A549 (cell line): ENCODE measurements around the gene AQP6. TPM values are rescaled to one million over a fixed set of nuclear protein-coding genes. Genes with fewer than 3 reads are reported as not detected.
A peak's percentile ranks its signal among the peaks of the same experiment; 100 is the strongest.

Experiments
- ATAC-seq, 2 experiments: fragments of 200-7000 bp in 1 of 2; fragments of >200 bp in 1 of 2; cut with Nextera tagmentation in 1 of 2; cut with Tn5 transposase in 1 of 2; 3 replicates each; pipeline versions ENCODE4 v1.8.0 to v1.9.1; 2018 to 2020; ENCODE audit warnings: mild to moderate bottlenecking in 1 of 2, moderate library complexity in 1 of 2
- CTCF ChIA-PET: fragments of 300-600 bp; sonication (Branson Sonifier 250); formaldehyde crosslinking; extraction: SDS; loops from one replicate; lab custom pipeline; 2021; ENCODE audit warnings: antibody characterized with exemption, inconsistent platforms; lab: Yijun Ruan, JAX
- POLR2A ChIA-PET: fragments of 350-600 bp; formaldehyde crosslinking; extraction: SDS; loops from one replicate; lab custom pipeline; 2021; ENCODE audit warnings: antibody characterized with exemption, inconsistent platforms; lab: Yijun Ruan, JAX
- DNase-seq, 2 experiments: peaks; one replicate each; pipeline versions ENCODE4 v3.0.0 to v3.0.0-alpha.2; 2011 to 2016; ENCODE audit warnings: low read depth in 1 of 2, low spot score in 1 of 2
- FAIRE-seq: peaks from 2 replicates; lab custom pipeline; 2011; peaks lifted over from hg19 to GRCh38; lab: Jason Lieb, UNC
- H3K27ac ChIP-seq, 2 experiments: fragments of >200 bp; sonication (Bioruptor Twin); formaldehyde crosslinking; 3 replicates each; pipeline ENCODE4 v1.5.1; 2016 to 2017
- H3K4me1 ChIP-seq: fragments of >200 bp; sonication (Bioruptor Twin); formaldehyde crosslinking; 3 replicates; pipeline ENCODE4 v1.6.1; 2016
- H3K4me2 ChIP-seq: fragments of >200 bp; sonication (Bioruptor Twin); formaldehyde crosslinking; 3 replicates; pipeline ENCODE4 v1.6.1; 2016
- H3K4me3 ChIP-seq: fragments of >200 bp; sonication (Bioruptor Twin); formaldehyde crosslinking; 3 replicates; pipeline ENCODE4 v1.5.1; 2016
- H3K9me3 ChIP-seq: fragments of >200 bp; sonication (Bioruptor Twin); formaldehyde crosslinking; 3 replicates; pipeline ENCODE4 v1.6.1; 2016
- BCL3 ChIP-seq: fragments of >200 bp; sonication (Bioruptor Twin); formaldehyde crosslinking; IDR thresholded peaks from 3 replicates; pipeline ENCODE4 v1.6.1; 2016
- CEBPB ChIP-seq, 2 experiments: fragments of >200 bp in 1 of 2; sonication (Bioruptor Twin) in 1 of 2; formaldehyde crosslinking in 1 of 2; IDR thresholded peaks; 2 replicates each; pipeline ENCODE4 v1.6.1; 2012 to 2016
- CHD2 ChIP-seq: fragments of 150-350 bp; IDR thresholded peaks from 2 replicates; pipeline ENCODE4 v1.6.1; 2014; ENCODE audit warnings: low read length; ENCODE audit not compliant: partially characterized antibody
- CHD4 ChIP-seq: fragments of 200-600 bp; sonication (generic); IDR thresholded peaks from 2 replicates; pipeline ENCODE4 v1.6.1; 2016; ENCODE audit warnings: antibody characterized with exemption, mild to moderate bottlenecking, borderline replicate concordance
- EHMT2 ChIP-seq: fragments of 200-600 bp; sonication (generic); IDR thresholded peaks from 2 replicates; pipeline ENCODE4 v1.6.1; 2016; ENCODE audit warnings: antibody characterized with exemption, low read depth, mild to moderate bottlenecking, moderate library complexity
- GATA3 ChIP-seq: IDR thresholded peaks from 2 replicates; pipeline ENCODE4 v1.6.1; 2012; ENCODE audit warnings: borderline replicate concordance
- HEYL ChIP-seq: fragments of 250-450 bp; sonication (Bioruptor Pico); IDR thresholded peaks from 2 replicates; pipeline ENCODE4 v1.8.0; 2021; ENCODE audit warnings: mild to moderate bottlenecking, moderate library complexity
- MAFK ChIP-seq: fragments of 450-650 bp; IDR thresholded peaks from 2 replicates; pipeline ENCODE4 v1.6.1; 2014; ENCODE audit not compliant: partially characterized antibody
- RAD21 ChIP-seq, 2 experiments: fragments of >200 bp in 1 of 2; sonication (Bioruptor Twin) in 1 of 2; formaldehyde crosslinking in 1 of 2; IDR thresholded peaks in 1 of 2; conservative IDR thresholded peaks in 1 of 2; 2 replicates in 1 of 2; 3 replicates in 1 of 2; pipeline ENCODE4 v1.6.1; 2012 to 2018; ENCODE audit warnings: inconsistent platforms in 1 of 2
- RARB ChIP-seq: fragments of 250-450 bp; sonication (Bioruptor Pico); IDR thresholded peaks from 2 replicates; pipeline ENCODE4 v1.8.0; 2021; ENCODE audit warnings: mild to moderate bottlenecking, moderate library complexity
- RCOR1 ChIP-seq: fragments of 150-350 bp; IDR thresholded peaks from 2 replicates; pipeline ENCODE4 v1.6.1; 2014; ENCODE audit warnings: antibody characterized with exemption, low read length, low read depth
- ZNF302 ChIP-seq: fragments of 250-450 bp; sonication (Bioruptor Pico); IDR thresholded peaks from 2 replicates; pipeline ENCODE4 v1.9.0; 2021; ENCODE audit warnings: inconsistent platforms, mild to moderate bottlenecking, moderate library complexity
- WGBS: methylation state at CpG from one replicate; pipeline ENCODE4 v1.1.6; 2017; ENCODE audit errors: missing lambda C conversion rate; 5-methylcytosine and 5-hydroxymethylcytosine counted together
- polyA plus RNA-seq, 4 experiments: library from polyadenylated mRNA; depleted of rRNA in 3 of 4; stranded (reverse); fragments of >200 nt; fragmentation: RNase III in 1 of 4; extraction: RNeasy Plus Mini Kit Qiagen cat#74134 plus additional on column Dnase treatment in 1 of 4; gene quantifications; 2 replicates in 3 of 4; 3 replicates in 1 of 4; pipeline ENCODE4 v1.2.3, GENCODE V29; 2011 to 2017
- TF ChIP-seq, protein P1 (sequence below): fragments of >200 bp; sonication (Bioruptor Twin); formaldehyde crosslinking; IDR thresholded peaks from 3 replicates; pipeline ENCODE4 v1.5.1; 2016
- TF ChIP-seq, protein P2 (sequence below): fragments of 250-450 bp; sonication (Bioruptor Pico); IDR thresholded peaks from 2 replicates; pipeline ENCODE4 v1.5.0; 2021; ENCODE audit warnings: mild to moderate bottlenecking, moderate library complexity, borderline replicate concordance
- TF ChIP-seq, protein P3 (sequence below): IDR thresholded peaks from 2 replicates; pipeline ENCODE4 v1.6.1; 2012; ENCODE audit warnings: low read depth, borderline replicate concordance

AQP6 gene
- polyA plus RNA-seq, 2 of the 4 experiments (the other 2 are of a cell fraction): 0.05 TPM; not detected in 1

- 93% methylated on average over 10 of the region's 10 CpGs for WGBS
- TF ChIP-seq ZNF302 (CRISPR knock-in tag) (no peak), EHMT2 (no peak), RAD21 (conservative IDR thresholded peaks at IDR 0.05 in 1 of 2, IDR thresholded peaks at IDR 0.05 in 1 of 2) (no peak), HEYL (CRISPR knock-in tag) (no peak), CHD4 (no peak), CEBPB (IDR thresholded peaks at IDR 0.05) (no peak), BCL3 (no peak), RCOR1 (no peak), GATA3 (no peak), CHD2 (no peak), MAFK (no peak)
- TF ChIP-seq, protein P1, sequence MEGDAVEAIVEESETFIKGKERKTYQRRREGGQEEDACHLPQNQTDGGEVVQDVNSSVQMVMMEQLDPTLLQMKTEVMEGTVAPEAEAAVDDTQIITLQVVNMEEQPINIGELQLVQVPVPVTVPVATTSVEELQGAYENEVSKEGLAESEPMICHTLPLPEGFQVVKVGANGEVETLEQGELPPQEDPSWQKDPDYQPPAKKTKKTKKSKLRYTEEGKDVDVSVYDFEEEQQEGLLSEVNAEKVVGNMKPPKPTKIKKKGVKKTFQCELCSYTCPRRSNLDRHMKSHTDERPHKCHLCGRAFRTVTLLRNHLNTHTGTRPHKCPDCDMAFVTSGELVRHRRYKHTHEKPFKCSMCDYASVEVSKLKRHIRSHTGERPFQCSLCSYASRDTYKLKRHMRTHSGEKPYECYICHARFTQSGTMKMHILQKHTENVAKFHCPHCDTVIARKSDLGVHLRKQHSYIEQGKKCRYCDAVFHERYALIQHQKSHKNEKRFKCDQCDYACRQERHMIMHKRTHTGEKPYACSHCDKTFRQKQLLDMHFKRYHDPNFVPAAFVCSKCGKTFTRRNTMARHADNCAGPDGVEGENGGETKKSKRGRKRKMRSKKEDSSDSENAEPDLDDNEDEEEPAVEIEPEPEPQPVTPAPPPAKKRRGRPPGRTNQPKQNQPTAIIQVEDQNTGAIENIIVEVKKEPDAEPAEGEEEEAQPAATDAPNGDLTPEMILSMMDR: no peak
- TF ChIP-seq, protein P2, sequence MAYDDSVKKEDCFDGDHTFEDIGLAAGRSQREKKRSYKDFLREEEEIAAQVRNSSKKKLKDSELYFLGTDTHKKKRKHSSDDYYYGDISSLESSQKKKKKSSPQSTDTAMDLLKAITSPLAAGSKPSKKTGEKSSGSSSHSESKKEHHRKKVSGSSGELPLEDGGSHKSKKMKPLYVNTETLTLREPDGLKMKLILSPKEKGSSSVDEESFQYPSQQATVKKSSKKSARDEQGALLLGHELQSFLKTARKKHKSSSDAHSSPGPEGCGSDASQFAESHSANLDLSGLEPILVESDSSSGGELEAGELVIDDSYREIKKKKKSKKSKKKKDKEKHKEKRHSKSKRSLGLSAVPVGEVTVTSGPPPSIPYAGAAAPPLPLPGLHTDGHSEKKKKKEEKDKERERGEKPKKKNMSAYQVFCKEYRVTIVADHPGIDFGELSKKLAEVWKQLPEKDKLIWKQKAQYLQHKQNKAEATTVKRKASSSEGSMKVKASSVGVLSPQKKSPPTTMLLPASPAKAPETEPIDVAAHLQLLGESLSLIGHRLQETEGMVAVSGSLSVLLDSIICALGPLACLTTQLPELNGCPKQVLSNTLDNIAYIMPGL: no peak
- TF ChIP-seq, protein P3, sequence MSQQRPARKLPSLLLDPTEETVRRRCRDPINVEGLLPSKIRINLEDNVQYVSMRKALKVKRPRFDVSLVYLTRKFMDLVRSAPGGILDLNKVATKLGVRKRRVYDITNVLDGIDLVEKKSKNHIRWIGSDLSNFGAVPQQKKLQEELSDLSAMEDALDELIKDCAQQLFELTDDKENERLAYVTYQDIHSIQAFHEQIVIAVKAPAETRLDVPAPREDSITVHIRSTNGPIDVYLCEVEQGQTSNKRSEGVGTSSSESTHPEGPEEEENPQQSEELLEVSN: no peak
- TF ChIP-seq, all 56 proteins: peak for 0
- ATAC-seq (no peak), DNase-seq (no peak), FAIRE-seq (no peak)
- Histone ChIP-seq H3K4me3 (no peak overlapping the region), H3K4me1 (no peaks in the 10 kb centered on the region), H3K9me3 (no peaks in the 10 kb centered on the region), H3K4me2 (no peak overlapping the region), H3K27ac (no peak overlapping the region)
- POLR2A ChIA-PET: no interaction called here
- CTCF ChIA-PET: interaction anchor here (0.6 to 29.8 kb wide), 11 partner anchors 10 to 551 kb away, joined by 3 to 708 read pairs (median 6); partner anchors contain the start of genes AQP6, ASIC1 and SMARCD1
Observed at GRCh38 chr12:49980501-49981349, 8.0 kb downstream of the AQP6 start.

- WGBS: 90% methylated on average over 7 of the region's 7 CpGs
- DNase-seq: no peak
- Histone ChIP-seq H3K4me1 (no peaks in the 10 kb centered on the region), H3K27ac (no peak overlapping the region)
- TF ChIP-seq RARB (CRISPR knock-in tag) (no peak), CEBPB (IDR thresholded peaks at IDR 0.05) (peak in 1 of 2 experiments; percentile 23; a peak in 1 of 4 replicates)
- TF ChIP-seq, all 56 proteins: peak for 1
- Histone ChIP-seq H3K9me3 (no peaks in the 10 kb centered on the region), H3K4me3 (no peak overlapping the region), H3K4me2 (no peak overlapping the region)
- ChIA-PET POLR2A (no interaction called here), CTCF (interaction anchor here (0.6 to 29.8 kb wide), 10 partner anchors 8 to 92 kb away, joined by 3 to 708 read pairs (median 8); partner anchors contain the start of genes AQP6, ASIC1 and SMARCD1)
- 0 out of 6 replicates have a peak, but pooled peaks of 1 of the 2 experiments have one; percentile 9 for ATAC-seq
- no peak for FAIRE-seq
Observed at GRCh38 chr12:49982246-49983087, 9.7 kb downstream of the AQP6 start.
